HG03159 (cell line): ENCODE measurements around the gene ATP2B1.

Source experiments
- ATAC-seq: cut with Tn5 transposase; IDR thresholded peaks from one replicate; pipeline ENCODE4 v1.9.1; 2021; ENCODE audit warnings: mild to moderate bottlenecking, moderate library complexity; ENCODE audit not compliant: unreplicated experiment

ATP2B1 gene

GRCh38 chr12:89662623-89663022 is 46.0 kb downstream of the ATP2B1 start:
- ATAC-seq, result no peak

- ATAC-seq, result no peak
Observed at GRCh38 chr12:89661706-89662330, 46.8 kb downstream of the ATP2B1 start.

GRCh38 chr12:89657739-89658138 is 50.9 kb downstream of the ATP2B1 start:
- ATAC-seq, result no peak

- ATAC-seq, result no peak
Observed at GRCh38 chr12:89657066-89657465, 51.6 kb downstream of the ATP2B1 start.

GRCh38 chr12:89655841-89656240 is 52.8 kb downstream of the ATP2B1 start:
- no peak for ATAC-seq

- no peak for ATAC-seq
Observed at GRCh38 chr12:89651192-89651591, 57.4 kb downstream of the ATP2B1 start.

GRCh38 chr12:89650239-89650638 is 58.4 kb downstream of the ATP2B1 start:
- ATAC-seq, result no peak

GRCh38 chr12:89649820-89650219 is 58.8 kb downstream of the ATP2B1 start:
- no peak for ATAC-seq

GRCh38 chr12:89649139-89649538 is 59.5 kb downstream of the ATP2B1 start:
- ATAC-seq, result no peak

- ATAC-seq, result no peak
Observed at GRCh38 chr12:89648211-89648930, 60.3 kb downstream of the ATP2B1 start.

- ATAC-seq, result no peak
Observed at GRCh38 chr12:89645434-89645833, 63.2 kb downstream of the ATP2B1 start.

GRCh38 chr12:89642959-89643358 is 65.7 kb downstream of the ATP2B1 start:
- no peak for ATAC-seq

- ATAC-seq, result no peak
Observed at GRCh38 chr12:89636776-89637160, 71.9 kb downstream of the ATP2B1 start.

- no peak for ATAC-seq
Observed at GRCh38 chr12:89636052-89636775, 72.4 kb downstream of the ATP2B1 start.

- ATAC-seq, result no peak
Observed at GRCh38 chr12:89634508-89634907, 74.1 kb downstream of the ATP2B1 start.

GRCh38 chr12:89632778-89633177 is 75.9 kb downstream of the ATP2B1 start:
- ATAC-seq, result no peak

GRCh38 chr12:89622115-89622514 is 86.5 kb downstream of the ATP2B1 start:
- ATAC-seq, result no peak

- ATAC-seq, result no peak
Observed at GRCh38 chr12:89621521-89621920, 87.1 kb downstream of the ATP2B1 start.

- no peak for ATAC-seq
Observed at GRCh38 chr12:89619764-89620163, 88.9 kb downstream of the ATP2B1 start.

- no peak for ATAC-seq
Observed at GRCh38 chr12:89618113-89618862, 90.3 kb downstream of the ATP2B1 start.

GRCh38 chr12:89610366-89610765 is 98.3 kb downstream of the ATP2B1 start:
- ATAC-seq, result no peak
